SJCRH30 (cell line): ENCODE data around the gene CGN. TPM values are rescaled to one million over a fixed set of nuclear protein-coding genes. Genes with fewer than 3 reads are reported as not detected.

Experiments used
- DNase-seq, 2 experiments: peaks; one replicate each; pipeline ENCODE4 v3.0.0-alpha.2; 2015 to 2020
- H3K27ac ChIP-seq: fragments of 250-450 bp; sonication (Bioruptor Pico); 2 replicates; pipeline ENCODE4 v1.5.1; 2020; ENCODE audit warnings: mild to moderate bottlenecking, moderate library complexity
- H3K27me3 ChIP-seq: fragments of 250-450 bp; sonication (Bioruptor Pico); 2 replicates; pipeline ENCODE4 v1.5.1; 2020; ENCODE audit warnings: mild to moderate bottlenecking, moderate library complexity
- H3K36me3 ChIP-seq: fragments of 250-450 bp; sonication (Bioruptor Pico); 2 replicates; pipeline ENCODE4 v1.5.1; 2020; ENCODE audit warnings: mild to moderate bottlenecking, moderate library complexity
- H3K4me1 ChIP-seq: fragments of 250-450 bp; sonication (Bioruptor Pico); 2 replicates; pipeline ENCODE4 v1.5.1; 2020; ENCODE audit warnings: mild to moderate bottlenecking, moderate library complexity
- H3K4me3 ChIP-seq: fragments of 250-450 bp; sonication (Bioruptor Pico); 2 replicates; pipeline ENCODE4 v1.5.1; 2020; ENCODE audit warnings: mild to moderate bottlenecking, moderate library complexity
- H3K9me3 ChIP-seq: fragments of 250-450 bp; sonication (Bioruptor Pico); replicated peaks from 2 replicates; pipeline ENCODE4 v1.5.1; 2020; ENCODE audit warnings: mild to moderate bottlenecking, moderate library complexity
- total RNA-seq: library from RNA; depleted of rRNA; stranded (reverse); fragments of >200 nt; shearing (Covaris generic); gene quantifications from 2 replicates; pipeline ENCODE4 v1.2.3, GENCODE V29; 2014; rRNA removed

Gene CGN
- total RNA-seq, 1 experiment from 2014 or later, result 1.2 TPM

DNA sequence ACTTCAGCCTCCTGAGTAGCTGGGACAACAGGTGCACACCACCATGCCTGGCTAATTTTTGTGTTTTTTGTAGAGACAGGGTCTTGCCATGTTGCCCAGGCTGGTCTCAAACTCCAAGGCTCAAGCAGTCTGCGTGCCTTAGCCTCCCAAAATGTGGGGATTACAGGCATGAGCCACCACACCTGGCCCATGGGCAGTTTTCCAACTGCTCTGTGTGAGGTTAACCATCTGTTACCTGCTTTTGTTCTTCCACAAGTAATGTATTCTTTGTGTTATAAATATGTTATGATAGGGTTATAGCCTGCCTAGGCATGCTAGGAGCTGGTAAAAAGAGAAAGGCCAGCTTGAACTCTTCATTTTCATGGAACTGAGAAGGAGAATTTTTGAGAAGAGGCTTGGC lies 59.6 kb downstream of the CGN start:
- Histone ChIP-seq H3K9me3 (no peaks in the 10 kb centered on the region), H3K36me3 (peaks cover 12% of the 10 kb centered on the region)

GRCh38 chr1:151574575-151575529 lies 63.7 kb downstream of the CGN start:
- Histone ChIP-seq H3K27ac (no peak overlapping the region), H3K4me1 (no peaks in the 10 kb centered on the region; the same call in 1 of the 2 replicates), H3K36me3 (peaks cover 12% of the 10 kb centered on the region), H3K27me3 (no peaks in the 10 kb centered on the region), H3K9me3 (no peaks in the 10 kb centered on the region), H3K4me3 (no peak overlapping the region)
- no peak for DNase-seq

More for the DNA sequence above, 59.6 kb downstream of the CGN start:
- Histone ChIP-seq H3K27me3 (no peaks in the 10 kb centered on the region), H3K27ac (no peak overlapping the region), H3K4me3 (no peak overlapping the region), H3K4me1 (no peaks in the 10 kb centered on the region; the same call in 1 of the 2 replicates)
- DNase-seq, result no peak

DNA sequence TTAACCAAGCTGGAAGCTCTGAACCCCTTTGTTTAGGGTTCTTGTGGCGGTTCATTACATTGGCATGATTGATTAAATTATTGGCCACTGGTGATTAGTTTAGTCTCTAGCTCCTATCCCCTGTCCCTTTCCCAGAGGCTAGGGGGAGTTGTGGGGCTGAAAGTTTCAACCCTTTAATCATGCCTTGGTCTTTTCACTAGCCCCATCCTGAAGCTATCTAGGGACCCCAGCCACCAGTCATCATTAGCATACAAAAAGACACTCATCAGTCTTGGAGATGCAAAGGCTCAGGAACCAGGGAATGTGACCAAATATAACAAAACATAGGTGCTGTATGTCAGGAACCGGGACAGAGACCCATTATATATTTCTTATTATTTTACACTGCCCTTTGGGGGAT lies 66.0 kb downstream of the CGN start:
- no peak overlapping the region for H3K4me3 ChIP-seq
- DNase-seq, result no peak
- H3K36me3 ChIP-seq, result peaks cover 15% of the 10 kb centered on the region
- no peaks in the 10 kb centered on the region for H3K9me3 ChIP-seq
- H3K4me1 ChIP-seq, result peaks cover 14% of the 10 kb centered on the region
- H3K27me3 ChIP-seq, result no peaks in the 10 kb centered on the region
- H3K27ac ChIP-seq, result no peak overlapping the region

- no peak overlapping the region for H3K27ac ChIP-seq
- DNase-seq, result no peak
- no peaks in the 10 kb centered on the region for H3K27me3 ChIP-seq
- no peaks in the 10 kb centered on the region for H3K9me3 ChIP-seq
- H3K4me1 ChIP-seq, result peaks cover 23% of the 10 kb centered on the region
- peaks cover 13% of the 10 kb centered on the region for H3K36me3 ChIP-seq
- no peak overlapping the region for H3K4me3 ChIP-seq
Measured at GRCh38 chr1:151578941-151579340, 67.8 kb downstream of the CGN start.

DNA sequence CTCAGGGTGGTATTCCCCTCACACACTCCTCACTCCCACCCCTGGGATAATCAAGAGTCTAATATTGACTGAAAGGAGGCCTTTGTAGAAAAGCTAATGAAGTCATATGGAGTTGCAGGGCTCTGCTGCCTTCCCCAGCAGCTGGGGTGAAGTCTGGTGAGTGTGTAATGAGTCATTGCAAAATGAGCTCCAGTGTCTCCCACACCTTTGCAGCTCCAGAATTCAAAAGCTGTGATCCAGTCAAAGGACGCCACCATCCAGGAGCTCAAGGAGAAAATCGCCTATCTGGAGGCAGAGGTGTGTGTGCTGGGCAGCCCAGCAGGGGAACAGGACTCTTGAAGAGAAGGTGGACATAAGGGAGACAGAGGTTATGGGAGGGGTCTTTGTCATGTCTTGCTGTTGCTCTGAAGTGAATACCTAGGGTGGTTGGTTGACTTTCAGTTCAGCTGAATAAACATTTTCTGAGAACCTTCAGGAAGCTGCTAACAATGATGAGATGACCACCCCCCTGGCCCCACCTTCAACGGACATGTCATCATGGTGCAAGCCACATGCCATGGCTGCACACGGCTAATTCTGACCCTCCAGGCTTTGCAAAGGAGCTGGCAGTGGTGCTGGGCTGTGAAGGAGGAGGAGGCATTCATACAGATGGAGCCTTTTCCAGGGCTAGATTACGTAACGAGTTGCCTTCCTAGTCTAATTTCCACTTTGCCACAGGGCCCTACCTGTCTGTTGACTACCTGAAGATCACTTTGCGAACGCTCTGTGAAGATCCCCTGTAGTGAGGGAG lies 68.4 kb downstream of the CGN start:
- no peaks in the 10 kb centered on the region for H3K9me3 ChIP-seq
- H3K4me3 ChIP-seq, result no peak overlapping the region
- peaks cover 30% of the 10 kb centered on the region for H3K4me1 ChIP-seq
- peaks cover 10% of the 10 kb centered on the region for H3K36me3 ChIP-seq
- no peaks in the 10 kb centered on the region for H3K27me3 ChIP-seq
- no peak for DNase-seq
- H3K27ac ChIP-seq, result no peak overlapping the region

GRCh38 chr1:151581451-151581850 lies 70.3 kb downstream of the CGN start:
- Histone ChIP-seq H3K36me3 (peaks cover 2% of the 10 kb centered on the region), H3K4me3 (no peak overlapping the region), H3K4me1 (peaks cover 46% of the 10 kb centered on the region), H3K27ac (peak overlapping the region; percentile 5; the same call in 1 of the 2 replicates), H3K27me3 (no peaks in the 10 kb centered on the region), H3K9me3 (no peaks in the 10 kb centered on the region)
- peak; percentile 67 to 82 for DNase-seq

DNA sequence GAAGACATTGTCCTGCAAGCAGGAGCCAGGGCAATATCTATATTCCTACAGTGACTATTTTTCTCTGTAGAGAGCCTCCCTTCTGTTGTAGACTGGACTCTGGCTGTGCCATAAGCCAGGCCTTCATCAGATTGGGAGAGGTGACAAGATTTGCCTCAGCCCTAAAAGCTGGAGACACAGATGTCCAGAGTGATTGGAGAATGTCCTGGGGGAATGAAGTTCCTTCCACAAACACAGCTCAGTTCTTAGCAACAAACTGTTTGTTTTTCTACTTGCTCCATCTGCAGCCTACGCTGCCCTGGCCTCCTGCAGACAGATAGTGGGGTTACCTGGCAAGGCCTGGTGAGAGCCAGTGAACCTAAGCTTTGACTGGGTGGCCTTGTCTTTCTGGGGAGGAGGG lies 70.7 kb downstream of the CGN start:
- Histone ChIP-seq H3K27ac (0 out of 2 replicates have a peak overlapping the region, but pooled peaks have one; percentile 5), H3K4me1 (peaks cover 51% of the 10 kb centered on the region), H3K9me3 (no peaks in the 10 kb centered on the region), H3K27me3 (no peaks in the 10 kb centered on the region), H3K36me3 (peaks cover 2% of the 10 kb centered on the region), H3K4me3 (no peak overlapping the region)
- no peak for DNase-seq

DNA sequence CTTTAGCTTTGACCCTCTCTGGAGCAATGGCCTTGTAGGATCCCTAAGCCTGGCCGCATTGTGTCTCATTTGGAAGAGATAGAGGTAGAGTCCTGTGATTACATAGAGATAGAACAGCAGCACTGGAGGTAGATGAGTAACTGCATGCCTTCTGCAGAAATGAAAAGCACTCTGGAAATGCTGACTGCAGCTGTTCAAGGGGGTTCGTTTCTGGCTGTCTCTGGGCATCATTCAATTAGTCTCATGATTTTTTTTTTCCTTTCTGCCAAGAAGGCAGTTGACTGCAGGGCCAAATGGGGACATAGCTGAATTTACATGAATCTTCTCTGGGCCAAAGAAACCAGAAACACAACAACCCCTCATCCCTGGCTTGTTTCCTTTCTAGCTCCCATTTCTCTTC lies 72.6 kb downstream of the CGN start:
- peak in 1 of 2 experiments; percentile 35 for DNase-seq
- Histone ChIP-seq H3K27ac (peak overlapping the region; percentile 89; the same call in 1 of the 2 replicates), H3K27me3 (no peaks in the 10 kb centered on the region), H3K9me3 (no peaks in the 10 kb centered on the region), H3K4me1 (peaks cover 55% of the 10 kb centered on the region), H3K4me3 (no peak overlapping the region), H3K36me3 (peaks cover 2% of the 10 kb centered on the region; the same call in 1 of the 2 replicates)

DNA sequence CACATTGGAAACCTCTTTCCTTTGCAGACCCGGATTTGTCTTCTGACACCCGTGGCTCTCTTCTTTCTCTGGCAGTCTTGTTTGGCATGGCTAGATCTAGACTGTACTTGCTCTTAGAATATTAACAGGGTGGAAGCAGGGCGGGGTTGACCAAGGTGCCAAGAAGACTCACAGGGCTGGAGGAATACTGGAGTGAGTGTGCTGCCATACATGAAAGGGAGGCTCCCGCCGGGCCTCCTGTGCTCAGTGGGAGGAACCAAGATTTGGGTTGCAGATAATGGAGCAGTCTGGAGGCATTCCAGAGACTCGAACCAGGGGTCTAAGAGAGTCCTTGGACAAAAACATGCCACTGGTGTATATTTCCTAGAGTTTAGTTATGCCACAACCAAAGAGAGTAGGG lies 73.1 kb downstream of the CGN start:
- H3K4me1 ChIP-seq, result peaks cover 55% of the 10 kb centered on the region

DNA sequence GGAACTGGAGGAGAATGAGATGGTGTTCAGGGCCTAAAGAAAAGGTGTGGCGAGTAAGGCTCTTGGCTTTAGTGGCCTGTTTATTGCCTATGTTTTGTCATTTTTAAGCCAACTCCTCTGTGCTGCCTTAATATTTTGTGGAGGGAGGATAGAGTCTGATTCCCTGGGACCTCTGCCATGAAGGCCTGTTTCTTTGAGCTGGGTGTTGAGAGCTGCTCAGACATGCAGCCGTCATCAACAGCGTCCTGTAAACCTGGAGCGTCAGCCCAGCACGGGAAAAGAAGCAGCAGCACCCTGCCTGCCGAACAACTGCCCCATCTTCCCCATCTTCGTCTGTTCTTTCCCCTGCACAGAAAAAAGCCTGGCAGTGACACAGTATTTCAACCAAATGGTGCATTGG lies 73.6 kb downstream of the CGN start:
- peaks cover 2% of the 10 kb centered on the region; the same call in 1 of the 2 replicates for H3K36me3 ChIP-seq
- H3K4me3 ChIP-seq, result no peak overlapping the region
- DNase-seq, result no peak
- H3K9me3 ChIP-seq, result no peaks in the 10 kb centered on the region
- peaks cover 55% of the 10 kb centered on the region for H3K4me1 ChIP-seq
- no peaks in the 10 kb centered on the region for H3K27me3 ChIP-seq
- H3K27ac ChIP-seq, result peak overlapping the region; percentile 89

More for the DNA sequence above, 73.1 kb downstream of the CGN start:
- DNase-seq, result no peak
- H3K4me3 ChIP-seq, result no peak overlapping the region
- peaks cover 2% of the 10 kb centered on the region; the same call in 1 of the 2 replicates for H3K36me3 ChIP-seq
- H3K9me3 ChIP-seq, result no peaks in the 10 kb centered on the region
- H3K27ac ChIP-seq, result peak overlapping the region; percentile 89; the same call in 1 of the 2 replicates
- H3K27me3 ChIP-seq, result no peaks in the 10 kb centered on the region

GRCh38 chr1:151585622-151586021 lies 74.4 kb downstream of the CGN start:
- Histone ChIP-seq H3K4me3 (no peak overlapping the region), H3K27me3 (no peaks in the 10 kb centered on the region), H3K36me3 (peaks cover 2% of the 10 kb centered on the region; the same call in 1 of the 2 replicates), H3K27ac (peak overlapping the region; percentile 89), H3K4me1 (peaks cover 55% of the 10 kb centered on the region), H3K9me3 (no peaks in the 10 kb centered on the region)
- DNase-seq, result peak; percentile 77 to 85

Other genes starting within 250 kb of the CGN start
- 16.1 and 17.6 TPM in 2 replicates for gene ZNF687, start 229.1 kb upstream of the CGN start, total RNA-seq
- gene PI4KB, start 184.0 kb upstream of the CGN start, total RNA-seq, result 29.4 and 32.3 TPM in 2 replicates
- 29.1 and 33.2 TPM in 2 replicates for gene RFX5, start 164.1 kb upstream of the CGN start, total RNA-seq
- 10.4 and 11.8 TPM in 2 replicates for gene SELENBP1, start 138.7 kb upstream of the CGN start, total RNA-seq
- gene PSMB4, start 111.8 kb upstream of the CGN start, total RNA-seq, result 355 and 363 TPM in 2 replicates
- gene POGZ, start 51.9 kb upstream of the CGN start, total RNA-seq, result 32.1 and 39.5 TPM in 2 replicates
- 8.1 and 8.3 TPM in 2 replicates for gene TUFT1, start 28.9 kb downstream of the CGN start, total RNA-seq
- 26.4 and 28.9 TPM in 2 replicates for gene SNX27, start 100.7 kb downstream of the CGN start, total RNA-seq
- not detected in 2 replicates for gene CELF3, start 205.4 kb downstream of the CGN start, total RNA-seq
- gene RIIAD1, start 210.1 kb downstream of the CGN start, total RNA-seq, result not detected in 2 replicates